GM19324 (cell line): ENCODE data around the gene PAIP2B.
"Not testable (repeated sequence)": the region's sequence is repeated elsewhere in the genome, so short reads cannot be mapped to it uniquely, and the experiment has no call there.

Experiments
- ATAC-seq: cut with Tn5 transposase; IDR thresholded peaks from one replicate; pipeline ENCODE4 v1.9.1; 2021; ENCODE audit warnings: mild to moderate bottlenecking, moderate library complexity; ENCODE audit not compliant: unreplicated experiment, low FRiP score

PAIP2B gene, protein sequence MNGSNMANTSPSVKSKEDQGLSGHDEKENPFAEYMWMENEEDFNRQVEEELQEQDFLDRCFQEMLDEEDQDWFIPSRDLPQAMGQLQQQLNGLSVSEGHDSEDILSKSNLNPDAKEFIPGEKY

GRCh38 chr2:71226965-71227560, at the start of gene PAIP2B:
Gene PAIP2B (minus strand): TSS chr2:71227103. CDS start chr2:71202589, 24,514 bp downstream.
- peak; percentile 99 for ATAC-seq

DNA sequence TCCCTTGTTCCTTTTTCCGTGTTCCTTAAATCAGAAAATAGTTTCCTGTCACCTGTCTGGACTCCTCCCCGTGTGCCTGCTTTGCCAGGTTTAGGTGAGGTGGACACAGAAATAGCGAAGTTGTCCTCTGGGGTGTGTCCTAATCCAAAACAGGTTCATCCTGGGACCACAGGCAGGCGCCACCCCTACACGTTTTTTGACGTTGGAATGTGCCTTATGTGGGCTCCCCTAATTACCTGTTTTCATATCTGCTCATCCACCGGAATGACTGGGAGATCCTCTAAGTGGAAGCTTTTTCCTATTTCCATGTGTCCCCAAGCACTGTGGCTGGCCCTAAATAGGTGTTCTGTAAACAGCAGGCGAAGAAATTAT, 49.0 kb upstream of the PAIP2B start:
- no peak for ATAC-seq

DNA sequence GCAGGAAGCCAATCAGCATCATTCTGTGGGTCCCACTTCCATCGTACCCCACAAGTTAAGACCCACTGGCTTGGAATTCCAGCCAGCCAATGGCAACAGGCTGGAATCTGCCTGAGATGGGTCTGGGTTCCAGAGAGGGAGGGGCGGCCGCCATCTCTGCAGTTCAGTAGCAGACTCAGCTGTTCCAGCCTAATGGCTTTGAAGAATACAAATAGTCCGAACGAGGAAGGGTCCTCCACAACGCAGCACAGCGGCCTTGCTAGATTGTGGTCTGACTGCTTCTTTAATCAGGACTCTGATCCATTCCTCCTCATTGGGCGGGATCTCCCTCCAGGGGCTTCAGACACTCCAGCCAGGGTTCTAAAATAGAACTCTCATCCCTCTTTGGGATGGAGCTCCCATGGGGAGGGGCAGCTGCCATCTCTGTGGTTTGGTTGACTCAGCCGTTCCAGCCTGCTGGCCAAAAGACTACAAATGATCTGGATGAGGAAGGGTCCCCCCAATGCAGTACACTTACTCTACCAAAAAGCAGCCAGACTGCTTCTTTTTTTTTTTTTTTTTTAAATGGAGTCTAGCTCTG, 42.7 kb upstream of the PAIP2B start:
- no peak for ATAC-seq

DNA sequence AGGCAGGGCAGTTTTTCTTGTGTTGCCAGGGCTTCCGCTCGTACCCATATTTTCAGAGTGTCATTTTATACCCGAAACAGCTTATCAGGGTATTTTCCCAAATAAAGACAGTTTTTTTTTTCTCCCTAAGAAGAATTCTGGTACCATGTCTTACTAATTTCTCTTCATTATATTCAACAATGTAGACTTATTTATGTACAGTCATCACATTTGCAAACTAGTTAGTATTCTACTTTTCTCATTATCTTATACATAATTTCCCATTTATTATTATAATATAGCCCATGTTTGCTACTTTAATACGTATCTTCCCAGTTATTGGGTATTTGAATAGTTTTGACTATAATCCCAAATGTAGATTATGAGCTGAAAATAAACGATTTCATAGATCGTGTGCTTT, 36.5 kb upstream of the PAIP2B start:
- no peak for ATAC-seq

GRCh38 chr2:71261534-71261933, 34.6 kb upstream of the PAIP2B start:
- ATAC-seq = no peak

DNA sequence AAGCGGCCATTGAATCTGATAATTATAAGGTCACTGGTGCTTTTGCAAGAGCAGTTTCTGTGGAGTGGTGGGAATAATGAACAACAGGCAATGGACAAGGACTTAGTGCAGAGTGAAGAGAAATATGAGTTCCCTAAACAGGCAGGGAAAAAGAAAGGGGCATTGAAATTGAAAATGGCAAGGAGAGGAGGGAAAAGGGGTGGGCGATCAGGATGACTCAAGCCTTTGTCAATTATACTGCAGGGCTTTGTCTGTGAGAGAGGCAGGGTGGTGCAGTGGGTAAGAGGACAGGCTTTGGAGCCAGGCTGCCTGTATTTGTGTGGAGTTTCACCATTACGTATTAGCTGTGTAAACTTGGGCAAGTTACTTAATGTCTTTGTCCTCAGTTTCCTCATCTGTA, 29.5 kb upstream of the PAIP2B start:
- no peak for ATAC-seq

- ATAC-seq = no peak
Observed at GRCh38 chr2:71254776-71255175, 27.9 kb upstream of the PAIP2B start.

DNA sequence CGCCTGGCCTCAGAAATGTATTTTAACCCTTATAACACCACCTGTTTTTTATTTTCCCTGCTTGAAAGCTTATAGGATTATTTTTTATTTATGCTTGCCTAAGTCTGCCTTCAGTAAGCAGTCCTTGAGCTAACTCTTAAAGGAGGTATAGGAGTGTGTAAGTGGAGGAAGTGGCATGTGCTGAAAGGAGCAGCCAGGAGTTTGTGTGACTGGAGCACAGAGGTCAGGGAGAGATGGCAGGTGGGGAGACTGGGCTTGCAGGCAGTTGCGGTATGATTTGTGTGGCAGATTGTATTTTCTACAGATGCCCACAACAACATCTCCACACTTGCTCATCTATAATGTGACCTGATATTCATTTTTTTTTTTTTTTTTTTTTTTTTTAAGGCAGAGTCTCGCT, 27.2 kb upstream of the PAIP2B start:
- no peak for ATAC-seq

- no peak for ATAC-seq
Observed at GRCh38 chr2:71253476-71253875, 26.6 kb upstream of the PAIP2B start.

- ATAC-seq = no peak
Observed at GRCh38 chr2:71252862-71253261, 26.0 kb upstream of the PAIP2B start.

GRCh38 chr2:71250935-71251334, 24.0 kb upstream of the PAIP2B start:
- ATAC-seq = no peak

- no peak for ATAC-seq
Observed at GRCh38 chr2:71244302-71244660, 17.4 kb upstream of the PAIP2B start.

DNA sequence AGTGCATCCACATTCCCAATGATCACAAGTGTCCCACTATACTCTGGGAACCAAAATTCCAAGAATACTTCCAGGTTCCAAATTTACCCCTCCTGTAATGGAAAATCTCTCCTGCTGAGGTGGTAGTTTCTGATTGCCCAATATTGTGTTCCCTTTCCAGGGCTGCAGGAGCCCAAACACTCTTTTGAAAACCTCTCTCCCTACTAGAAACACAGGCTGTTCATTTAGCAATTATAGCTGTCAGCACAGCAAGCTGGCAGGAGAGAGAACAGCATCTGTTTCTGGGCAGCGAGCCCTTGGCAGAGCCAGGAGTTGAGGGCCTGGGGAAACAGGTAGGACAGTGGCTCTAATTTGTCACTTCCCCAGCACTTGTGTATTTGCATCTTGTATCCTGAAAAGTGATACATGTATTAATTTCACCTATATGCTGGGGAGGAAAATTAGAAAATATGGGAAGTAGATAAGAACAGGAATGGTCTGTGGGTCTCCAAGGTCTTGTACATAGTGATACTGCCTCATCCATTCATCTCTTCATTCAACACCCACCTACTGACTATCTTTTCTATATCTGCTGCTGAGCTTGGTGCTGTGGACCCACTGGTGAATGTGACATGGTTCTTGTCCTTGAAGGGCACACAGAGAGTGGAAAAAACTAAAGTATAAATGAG, 16.9 kb upstream of the PAIP2B start:
- ATAC-seq = no peak

DNA sequence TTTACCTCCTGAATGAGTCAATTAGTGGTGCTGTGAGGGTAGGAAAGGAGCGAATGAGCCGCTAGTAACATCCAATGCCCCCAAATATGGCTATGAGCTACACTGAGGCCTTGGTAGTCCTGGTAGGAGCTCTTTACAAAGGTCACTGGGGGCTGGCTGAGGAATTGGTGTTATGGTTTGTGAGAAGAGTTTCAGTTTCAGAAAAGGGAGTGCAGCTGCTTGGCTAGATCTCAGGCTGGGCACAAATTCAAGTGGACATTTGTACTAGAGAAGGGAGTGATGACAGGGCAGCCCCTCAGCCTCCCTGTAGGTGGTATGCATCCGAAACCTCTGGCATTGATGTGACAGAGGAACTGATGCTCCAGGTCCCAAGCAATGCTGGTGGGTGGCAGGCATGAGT, 13.9 kb upstream of the PAIP2B start:
- ATAC-seq = no peak

DNA sequence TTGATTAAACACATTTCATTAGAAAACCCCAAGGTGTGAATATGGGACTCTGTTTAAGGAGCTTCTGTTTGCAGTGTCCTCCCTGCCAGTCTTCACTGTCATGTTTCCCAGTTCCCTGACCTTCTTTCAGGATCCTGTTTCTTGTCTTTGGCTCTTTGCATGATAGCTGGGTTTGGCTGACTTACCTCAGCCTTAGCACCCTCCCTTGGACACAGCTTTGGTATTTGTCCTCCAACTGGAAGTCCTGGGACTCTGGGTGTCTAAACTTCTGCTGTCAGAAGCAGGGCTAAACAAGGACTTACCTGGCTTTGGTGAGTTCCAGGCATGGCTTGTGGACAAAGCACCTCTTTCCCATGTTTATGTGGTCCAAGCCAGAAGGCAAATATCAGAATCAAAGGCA, 11.2 kb upstream of the PAIP2B start:
- ATAC-seq = no peak

GRCh38 chr2:71235930-71236587, 9.2 kb upstream of the PAIP2B start:
- ATAC-seq = no peak

- ATAC-seq = not testable (repeated sequence)
Observed at GRCh38 chr2:71233072-71233471, 6.2 kb upstream of the PAIP2B start.

DNA sequence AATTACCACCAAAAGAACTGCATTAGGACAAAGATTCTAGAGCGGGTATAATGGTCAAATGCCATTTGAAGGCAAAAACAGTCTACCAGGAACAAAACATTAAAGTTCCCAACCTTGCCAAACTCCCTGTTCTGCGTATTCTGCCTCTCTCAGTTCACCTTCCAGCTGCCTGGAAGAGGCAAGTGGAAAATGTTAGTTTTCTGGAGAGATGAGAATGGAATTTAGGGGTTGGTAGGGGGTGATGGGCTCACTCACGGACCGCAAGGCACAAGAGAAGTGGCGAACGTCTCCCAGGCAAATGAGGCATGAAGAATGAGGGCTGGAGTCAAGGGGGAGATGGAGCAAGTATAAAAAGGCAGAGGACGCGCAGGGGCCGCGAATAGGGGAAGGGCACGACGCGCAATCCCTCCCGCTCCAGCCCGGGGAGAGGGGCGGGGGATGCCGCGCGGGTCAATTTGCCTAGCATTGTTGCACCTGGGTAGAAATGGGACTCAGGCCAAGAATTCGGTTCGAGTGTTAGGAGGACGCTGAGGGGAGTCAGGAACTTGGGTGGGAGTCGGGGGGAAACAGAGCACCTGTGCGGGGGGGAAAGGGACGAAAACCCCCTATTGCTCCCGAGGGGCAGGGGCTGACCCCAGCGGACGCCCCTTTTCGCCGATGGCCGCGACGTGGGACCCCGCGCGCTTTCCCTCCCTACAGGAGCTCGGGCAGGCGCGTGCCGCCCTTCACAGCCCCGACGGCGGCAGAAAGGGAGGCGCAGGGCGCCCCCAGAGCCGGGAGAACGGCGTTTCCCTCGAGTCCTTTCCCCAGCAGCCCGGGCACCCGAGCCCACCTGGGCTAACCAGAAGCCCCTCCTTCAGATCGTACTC, 573 bp downstream of the PAIP2B start:
- ATAC-seq = no peak

DNA sequence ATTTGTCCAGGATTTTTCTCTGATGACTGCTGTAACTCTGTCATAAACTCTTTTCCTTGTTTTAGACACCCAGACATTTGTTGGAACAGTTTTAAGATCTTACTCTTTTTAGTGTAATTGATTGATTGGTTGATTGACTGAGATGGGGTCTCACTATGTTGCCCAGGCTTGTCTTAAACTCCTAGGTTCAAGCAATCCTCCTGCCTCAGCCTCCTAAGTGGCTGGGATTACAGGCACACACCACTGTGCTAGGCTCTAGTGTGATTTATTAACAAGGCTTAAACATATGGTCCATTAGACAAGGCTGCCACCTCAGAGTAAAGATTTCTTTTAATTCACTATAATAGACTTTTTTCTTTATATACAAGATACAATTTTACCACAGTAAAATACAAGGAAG, 2.0 kb downstream of the PAIP2B start:
- ATAC-seq = no peak

DNA sequence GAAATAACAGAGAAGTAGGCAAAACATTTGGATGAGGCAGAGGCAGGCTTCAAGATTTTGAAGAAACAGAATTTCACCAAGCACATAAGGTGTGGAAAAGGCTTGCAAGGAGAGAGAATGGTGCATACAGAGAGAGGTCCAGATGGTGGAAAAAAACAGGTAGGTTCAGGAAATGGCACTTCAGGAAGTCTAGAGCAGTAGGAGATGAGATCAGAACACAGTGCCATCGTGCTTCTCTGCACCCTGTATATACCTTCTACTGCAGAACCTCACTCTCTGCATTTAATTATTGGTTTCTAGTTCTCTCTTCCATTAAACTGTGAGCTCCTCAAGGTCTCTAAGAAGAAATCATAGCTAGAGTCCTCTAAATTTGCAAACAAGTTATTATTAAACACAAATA, 2.4 kb downstream of the PAIP2B start:
- ATAC-seq = no peak
